Testis (tissue), 2 donors: ENCODE results near the gene CWC15.

Experiments
- POLR2A ChIP-seq: fragments of 450-650 bp; IDR thresholded peaks from one replicate; pipeline ENCODE4 v1.6.1; 2017; ENCODE audit warnings: antibody characterized with exemption, mild to moderate bottlenecking, moderate library complexity
- TF ChIP-seq, protein P1 (sequence below), 3 experiments: fragments of 450-650 bp in 2 of 3; fragments of 200-600 bp in 1 of 3; sonication (generic) in 1 of 3; IDR thresholded peaks; one replicate each; pipeline ENCODE4 v1.5.1; 2016 to 2019; ENCODE audit warnings: antibody characterized with exemption in 3 of 3, mild to moderate bottlenecking in 2 of 3, moderate library complexity in 1 of 3

- TF ChIP-seq, protein P1, sequence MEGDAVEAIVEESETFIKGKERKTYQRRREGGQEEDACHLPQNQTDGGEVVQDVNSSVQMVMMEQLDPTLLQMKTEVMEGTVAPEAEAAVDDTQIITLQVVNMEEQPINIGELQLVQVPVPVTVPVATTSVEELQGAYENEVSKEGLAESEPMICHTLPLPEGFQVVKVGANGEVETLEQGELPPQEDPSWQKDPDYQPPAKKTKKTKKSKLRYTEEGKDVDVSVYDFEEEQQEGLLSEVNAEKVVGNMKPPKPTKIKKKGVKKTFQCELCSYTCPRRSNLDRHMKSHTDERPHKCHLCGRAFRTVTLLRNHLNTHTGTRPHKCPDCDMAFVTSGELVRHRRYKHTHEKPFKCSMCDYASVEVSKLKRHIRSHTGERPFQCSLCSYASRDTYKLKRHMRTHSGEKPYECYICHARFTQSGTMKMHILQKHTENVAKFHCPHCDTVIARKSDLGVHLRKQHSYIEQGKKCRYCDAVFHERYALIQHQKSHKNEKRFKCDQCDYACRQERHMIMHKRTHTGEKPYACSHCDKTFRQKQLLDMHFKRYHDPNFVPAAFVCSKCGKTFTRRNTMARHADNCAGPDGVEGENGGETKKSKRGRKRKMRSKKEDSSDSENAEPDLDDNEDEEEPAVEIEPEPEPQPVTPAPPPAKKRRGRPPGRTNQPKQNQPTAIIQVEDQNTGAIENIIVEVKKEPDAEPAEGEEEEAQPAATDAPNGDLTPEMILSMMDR (IDR thresholded peaks at IDR 0.05): no peak
- TF ChIP-seq POLR2A: no peak
These were observed 40.9 kb downstream of the CWC15 start for GRCh38 chr11:94932503-94932902.
